ENCODE data around the gene CAPG.
"Not testable (repeated sequence)": the region's sequence is repeated elsewhere in the genome, so short reads cannot be mapped to it uniquely, and the experiment has no call there.

Gene CAPG

DNA sequence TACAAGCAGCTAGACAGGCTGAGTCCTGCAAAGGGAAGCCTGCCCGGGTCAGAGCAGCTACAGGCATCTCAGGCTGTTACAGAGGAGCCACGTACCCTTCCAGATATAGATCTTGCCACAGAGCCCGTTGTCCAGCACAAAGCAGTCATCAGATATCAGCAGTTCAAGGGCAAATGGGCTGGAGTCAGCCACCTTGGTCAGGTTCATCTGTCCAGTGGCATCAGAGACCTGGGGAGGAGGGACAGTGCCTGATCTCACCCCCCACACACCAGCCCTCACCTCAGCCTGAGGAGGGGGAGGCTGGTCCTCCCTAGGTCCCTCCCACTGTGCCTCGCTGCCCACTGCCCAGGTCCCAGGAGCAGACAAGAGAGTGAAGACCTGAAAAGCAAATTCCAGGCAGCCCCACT, 12.2 kb downstream of the CAPG start:
- DNase-seq (ENCODE audit: low read depth in 3 of 3, low spot score in 1 of 3): no peak

- no peak for DNase-seq (ENCODE audit: low read depth in 3 of 3, low spot score in 1 of 3)
Measured at GRCh38 chr2:85396531-85397470, 13.4 kb downstream of the CAPG start.

GRCh38 chr2:85395912-85396475, 14.2 kb downstream of the CAPG start:
- no peak for DNase-seq (ENCODE audit: low read depth in 3 of 3, low spot score in 1 of 3)

- no peak for DNase-seq (ENCODE audit: low read depth in 3 of 3, low spot score in 1 of 3)
Measured at GRCh38 chr2:85394976-85395375, 15.2 kb downstream of the CAPG start.

DNA sequence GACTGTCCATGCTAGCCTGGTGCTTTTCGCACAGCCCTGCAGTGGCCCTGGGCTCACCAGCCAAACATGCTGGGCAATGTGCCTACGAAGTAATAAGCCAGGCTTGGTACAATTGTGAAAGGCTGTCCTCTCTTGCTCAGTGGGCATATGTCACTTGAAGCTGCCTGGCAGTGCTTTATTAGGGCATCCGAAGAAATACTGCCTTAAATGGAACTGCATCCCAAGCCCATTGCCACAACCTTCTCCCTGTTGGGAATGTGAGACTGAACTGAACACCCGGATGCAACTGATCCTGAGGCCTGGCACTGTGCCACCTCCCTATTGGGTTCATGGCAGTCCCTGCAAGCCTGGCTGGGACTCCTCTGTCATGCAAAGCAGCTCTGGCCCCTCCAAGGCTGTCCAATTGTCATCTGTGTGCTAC, 15.9 kb downstream of the CAPG start:
- no peak for DNase-seq (ENCODE audit: low read depth in 3 of 3, low spot score in 1 of 3)

DNA sequence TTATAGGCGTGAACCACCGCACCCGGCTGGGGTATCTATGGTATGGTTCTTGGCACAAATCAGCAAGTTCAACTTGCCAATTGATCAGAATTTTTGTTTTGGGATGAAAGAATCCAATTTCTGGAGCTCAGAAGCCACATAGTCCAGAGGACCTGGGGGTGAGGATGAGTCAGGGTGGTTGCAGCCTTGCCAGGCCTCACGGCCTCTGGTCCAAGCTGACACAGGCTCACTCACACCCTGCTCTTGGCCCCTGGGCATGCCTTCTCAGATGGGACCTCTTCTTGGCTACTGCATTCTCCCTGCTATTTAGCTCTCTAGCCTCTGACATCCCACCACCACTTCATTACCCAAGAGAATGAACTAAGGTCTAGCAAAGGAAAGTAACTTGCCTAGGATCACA, 16.3 kb downstream of the CAPG start:
- no peak for DNase-seq (ENCODE audit: low read depth in 3 of 3, low spot score in 1 of 3)

DNA sequence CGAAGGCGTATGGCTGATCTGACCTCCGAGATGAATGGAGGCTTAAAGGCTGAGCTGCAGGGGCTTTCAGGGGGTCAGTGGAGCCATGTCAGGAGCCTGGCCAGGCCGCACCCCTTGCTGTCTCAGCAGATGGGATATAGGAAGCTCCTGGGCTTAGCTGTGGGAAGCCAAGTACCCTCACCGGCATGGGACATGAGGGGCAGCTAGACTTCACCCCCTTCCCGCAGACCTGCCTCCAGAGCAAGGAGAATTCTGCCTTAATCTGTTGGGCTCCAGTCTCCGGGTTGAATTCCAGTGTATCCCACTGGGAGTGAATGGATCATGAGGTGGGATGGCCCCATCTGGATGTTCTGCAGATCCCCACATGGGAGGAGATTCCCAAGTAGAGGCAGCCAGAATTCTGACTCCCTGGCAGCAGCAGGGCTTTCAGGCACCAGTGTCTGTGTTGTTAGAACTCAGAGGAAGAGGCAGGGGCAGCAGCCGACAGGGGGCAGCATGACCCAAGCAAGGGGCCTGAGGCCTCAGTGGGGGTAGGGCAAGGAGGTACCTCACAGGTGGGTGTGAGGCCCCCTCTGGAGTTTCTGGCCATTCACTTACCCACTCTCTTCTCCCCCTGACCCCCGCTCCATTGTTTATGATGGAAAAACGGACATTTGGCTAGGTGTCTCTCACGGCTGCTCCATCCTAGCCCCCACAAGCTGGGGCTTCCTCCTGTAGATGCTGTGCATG, 19.1 kb downstream of the CAPG start:
- DNase-seq (ENCODE audit: low read depth in 3 of 3, low spot score in 1 of 3): peak; percentile 25 to 62 (median 54)

- DNase-seq (ENCODE audit: low read depth in 3 of 3, low spot score in 1 of 3): no peak
Measured at GRCh38 chr2:85388878-85389538, 21.2 kb downstream of the CAPG start.

- DNase-seq (ENCODE audit: low read depth in 3 of 3, low spot score in 1 of 3): no peak
Measured at GRCh38 chr2:85387754-85388153, 22.4 kb downstream of the CAPG start.

DNA sequence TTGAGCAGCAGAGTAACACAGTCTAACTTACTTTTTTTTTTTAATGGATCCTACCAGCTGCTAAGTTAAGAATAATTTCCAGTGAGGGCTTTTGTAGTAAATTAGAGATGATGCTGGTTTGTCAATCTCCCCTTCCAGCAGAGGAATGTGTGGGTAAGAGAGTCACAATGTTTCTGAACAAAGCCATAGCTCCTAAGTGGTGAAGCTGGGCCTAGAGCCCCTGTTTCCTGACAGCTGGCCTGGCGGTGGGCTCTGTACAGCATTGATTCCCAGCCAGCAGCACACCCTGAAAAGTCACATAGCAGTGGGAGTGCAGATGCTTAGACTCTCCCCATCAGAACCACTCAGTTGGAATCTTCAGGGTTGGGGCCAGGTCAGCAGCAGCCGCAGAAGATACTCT, 24.4 kb downstream of the CAPG start:
- no peak for DNase-seq (ENCODE audit: low read depth in 3 of 3, low spot score in 1 of 3)

DNA sequence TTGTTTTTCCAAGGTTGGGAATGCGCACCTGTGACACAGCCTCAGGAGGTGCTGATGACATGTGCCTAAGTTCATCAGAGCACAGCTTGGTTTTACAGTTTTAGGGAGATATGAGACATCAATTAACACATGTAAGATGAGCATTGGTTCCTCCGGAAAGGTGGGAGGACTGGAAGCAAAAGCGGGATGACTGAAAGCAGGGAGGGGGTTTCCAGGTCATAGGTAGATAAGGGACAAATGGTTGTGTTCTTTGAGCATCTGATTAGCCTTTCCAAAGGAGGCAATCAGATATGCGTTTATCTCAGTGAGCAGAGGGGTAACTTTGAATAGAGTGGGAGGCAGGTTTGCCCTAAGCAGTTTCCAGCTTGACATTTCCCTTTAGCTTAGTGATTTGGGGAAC, 26.3 kb downstream of the CAPG start:
- DNase-seq (ENCODE audit: low read depth in 3 of 3, low spot score in 1 of 3): no peak

- not testable (repeated sequence) for DNase-seq (ENCODE audit: low read depth in 3 of 3, low spot score in 1 of 3)
Measured at GRCh38 chr2:85383151-85383550, 27.0 kb downstream of the CAPG start.

GRCh38 chr2:85380048-85380447, 30.1 kb downstream of the CAPG start:
- DNase-seq (ENCODE audit: low read depth in 3 of 3, low spot score in 1 of 3): no peak

DNA sequence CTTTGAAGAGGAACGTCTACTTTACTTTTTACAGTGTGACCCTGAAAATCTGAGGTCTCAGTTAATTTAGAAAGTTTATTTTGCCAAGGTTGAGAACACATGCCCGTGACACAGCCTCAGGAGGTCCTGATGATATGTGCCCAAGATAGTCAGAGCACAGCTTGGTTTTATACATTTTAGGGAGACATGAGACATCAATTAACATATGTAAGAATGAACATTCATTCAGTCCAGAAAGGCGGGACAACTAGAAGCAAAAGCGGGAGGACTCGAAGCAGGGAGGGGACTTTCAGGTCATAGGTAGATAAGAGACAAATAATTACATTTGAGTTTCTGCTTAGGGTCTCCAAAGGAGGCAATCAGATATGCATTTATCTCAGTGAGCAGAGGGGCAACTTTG, 31.9 kb downstream of the CAPG start:
- no peak for DNase-seq (ENCODE audit: low read depth in 3 of 3, low spot score in 1 of 3)

DNA sequence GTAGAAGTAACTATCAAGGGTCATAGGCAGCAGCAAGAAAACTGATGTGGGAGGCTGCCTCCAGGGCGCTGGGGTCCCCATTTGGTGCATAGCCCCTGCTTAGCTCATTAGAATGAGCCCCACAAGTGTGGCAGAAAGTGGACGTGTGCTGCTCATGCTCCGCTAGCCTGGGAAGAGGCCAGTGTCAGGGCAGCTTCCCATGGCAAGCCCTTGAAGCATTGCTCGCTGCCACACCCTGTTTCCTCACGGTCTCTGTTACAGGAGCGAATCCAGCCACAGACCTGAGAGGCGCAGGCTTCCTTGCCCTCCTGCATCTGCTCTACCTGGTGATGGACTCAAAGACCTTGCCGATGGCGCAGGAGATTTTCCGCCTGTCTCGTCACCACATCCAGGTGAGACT, 33.1 kb downstream of the CAPG start:
- no peak for DNase-seq (ENCODE audit: low read depth in 3 of 3, low spot score in 1 of 3)

- DNase-seq (ENCODE audit: low read depth in 3 of 3, low spot score in 1 of 3): no peak
Measured at GRCh38 chr2:85376291-85377065, 33.7 kb downstream of the CAPG start.

DNA sequence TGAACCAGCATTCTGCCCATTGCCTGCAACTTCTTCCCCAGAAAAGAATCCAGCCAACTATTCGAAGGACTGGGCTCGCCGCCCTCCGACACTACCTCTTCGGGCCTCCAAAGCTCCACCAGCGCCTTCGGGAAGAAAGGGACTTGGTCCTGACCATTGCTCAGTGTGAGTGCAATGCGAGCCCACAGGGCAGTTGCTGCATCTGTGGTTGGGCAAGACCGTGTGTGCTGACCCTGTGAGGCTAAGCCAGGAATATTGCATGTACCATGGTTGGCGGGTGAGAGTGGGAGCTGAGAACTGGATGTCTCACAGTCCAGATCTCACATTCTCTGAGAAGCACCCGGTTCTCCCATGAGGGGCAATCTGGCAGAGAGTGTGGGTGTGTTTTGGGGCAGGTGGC, 39.1 kb downstream of the CAPG start:
- no peak for DNase-seq (ENCODE audit: low read depth in 3 of 3, low spot score in 1 of 3)

DNA sequence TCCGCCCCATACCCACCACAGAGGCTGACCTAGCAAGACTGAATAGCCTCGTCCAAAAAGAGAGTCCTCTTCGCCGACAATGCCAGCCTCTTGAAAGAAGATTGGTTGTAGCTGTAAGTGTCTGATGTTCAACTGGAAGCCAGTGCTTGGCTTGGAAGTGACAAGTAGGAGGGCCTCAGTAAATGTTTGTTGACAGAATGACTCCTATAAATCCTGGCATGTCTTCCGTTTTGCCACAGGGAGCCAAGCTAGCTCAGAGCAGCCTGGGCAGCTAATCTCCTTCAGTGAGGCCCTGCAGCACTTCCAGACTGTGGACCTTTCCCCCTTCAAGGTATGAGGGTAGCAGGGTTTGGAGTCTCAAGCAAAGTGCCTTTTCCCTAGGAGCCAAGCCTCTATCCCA, 40.7 kb downstream of the CAPG start:
- no peak for DNase-seq (ENCODE audit: low read depth in 3 of 3, low spot score in 1 of 3)

DNA sequence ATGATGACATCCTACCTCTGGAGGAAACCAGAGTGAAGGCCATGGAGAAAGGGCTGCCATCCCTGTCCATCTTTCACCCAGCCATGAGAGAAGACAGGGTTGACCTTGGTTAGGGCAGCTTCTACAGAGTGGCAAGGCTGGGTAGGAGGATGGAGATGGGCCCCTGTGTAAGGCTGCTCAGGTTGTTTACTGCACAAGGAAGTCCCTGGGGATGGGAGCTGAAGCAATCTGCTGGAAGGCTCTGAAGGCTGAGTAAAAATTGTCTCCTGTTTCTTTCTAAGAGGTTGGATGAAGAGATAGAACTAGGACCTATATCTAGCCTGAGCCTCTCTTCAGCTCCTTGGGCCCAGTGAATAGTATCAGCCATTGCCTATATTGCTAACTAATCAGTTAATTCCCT, 41.2 kb downstream of the CAPG start:
- DNase-seq (ENCODE audit: low read depth in 3 of 3, low spot score in 1 of 3): no peak

GRCh38 chr2:85367180-85367579, 43.0 kb downstream of the CAPG start:
- no peak for DNase-seq (ENCODE audit: low read depth in 3 of 3, low spot score in 1 of 3)
